ENCODE results near the gene IRS2.
"Not testable (repeated sequence)": the region's sequence is repeated elsewhere in the genome, so short reads cannot be mapped to it uniquely, and the experiment has no call there.

The IRS2 gene

GRCh38 chr13:109751477-109751876 is 34.9 kb downstream of the IRS2 start:
- no peak for DNase-seq (ENCODE audit: low read depth)

DNA sequence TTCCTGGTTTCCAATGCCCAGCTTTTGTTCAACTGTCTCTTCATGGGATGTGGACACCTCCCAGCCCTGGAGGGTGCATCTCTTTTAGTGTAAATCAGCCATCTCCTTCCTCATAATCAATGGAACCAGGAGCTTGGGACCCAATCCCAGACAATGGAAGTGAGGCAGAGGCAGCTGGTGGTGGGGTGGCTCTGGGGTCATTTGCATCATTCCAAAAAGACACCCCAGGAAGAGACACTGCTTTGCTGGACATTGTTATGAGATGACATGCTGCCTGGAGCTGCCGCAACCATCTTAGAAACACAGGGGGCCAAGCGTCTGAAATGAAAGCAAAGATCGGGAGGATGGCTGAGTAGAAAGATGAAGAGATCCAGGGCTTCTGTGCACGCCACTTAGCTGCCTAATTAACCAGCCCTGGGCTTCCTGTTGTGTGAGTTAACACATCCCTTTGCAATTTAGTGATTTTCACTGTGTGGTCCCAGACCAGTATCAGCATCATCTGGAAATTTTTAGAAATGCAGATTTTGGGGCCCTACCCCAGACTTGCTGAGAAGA is 36.1 kb downstream of the IRS2 start:
- DNase-seq (ENCODE audit: low read depth) = no peak

DNA sequence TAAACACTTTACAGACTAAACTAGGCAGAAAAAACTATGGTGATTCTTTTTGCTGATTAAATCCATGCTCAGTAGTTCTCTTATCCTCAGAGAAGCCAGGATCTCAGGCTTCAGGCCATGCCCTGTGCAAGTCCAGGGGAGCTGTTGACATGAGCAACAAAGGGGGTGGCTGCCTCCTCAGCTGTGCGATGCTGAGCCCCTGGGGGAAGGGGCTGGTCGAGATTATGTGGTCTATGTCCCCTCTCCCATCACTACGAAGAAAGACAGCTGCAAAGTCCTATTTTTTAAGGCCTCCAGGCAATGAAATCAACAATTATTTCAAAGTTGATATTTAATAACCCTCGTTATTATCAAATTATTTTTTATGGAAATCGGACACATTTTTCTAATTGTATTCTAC is 37.0 kb downstream of the IRS2 start:
- DNase-seq (ENCODE audit: low read depth) = no peak

DNA sequence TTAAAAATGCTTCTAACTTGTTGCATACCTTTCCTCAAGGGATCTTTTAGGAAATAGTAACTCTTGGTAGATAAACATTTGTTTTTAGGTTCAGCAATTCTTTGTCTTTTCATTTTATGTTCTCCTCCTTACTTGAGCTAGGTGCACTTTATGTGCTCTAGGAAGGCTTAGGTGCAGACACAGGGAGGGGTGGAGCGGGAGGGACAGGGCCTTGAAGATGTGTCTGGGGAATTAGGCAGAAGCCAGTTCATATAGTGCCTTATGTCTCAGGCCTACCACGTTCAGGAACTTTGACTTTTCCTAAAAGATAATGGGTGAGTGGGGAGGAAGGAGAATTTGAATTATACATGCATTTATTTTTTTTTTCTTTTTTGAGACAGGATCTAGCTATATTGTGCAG is 37.7 kb downstream of the IRS2 start:
- no peak for DNase-seq (ENCODE audit: low read depth)

DNA sequence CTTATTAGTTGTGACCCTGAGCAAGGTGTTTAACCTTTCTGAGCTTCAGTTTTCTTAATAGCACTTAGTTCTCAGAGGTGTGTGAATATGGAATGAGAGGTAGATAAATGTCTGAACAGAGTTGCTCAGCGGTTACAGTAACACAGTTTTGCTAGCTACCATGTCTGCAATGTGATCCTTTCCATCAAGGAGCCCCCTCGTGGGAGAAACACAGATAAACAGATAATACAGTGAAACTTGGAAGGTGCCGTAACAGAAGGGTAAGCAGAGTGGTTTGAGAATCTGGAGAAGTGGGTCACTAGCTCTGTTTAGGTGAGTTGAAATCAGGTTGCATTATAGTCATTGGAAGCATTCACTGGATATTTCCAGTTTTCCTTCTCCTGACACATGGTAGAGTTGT is 38.9 kb downstream of the IRS2 start:
- DNase-seq (ENCODE audit: low read depth) = no peak

DNA sequence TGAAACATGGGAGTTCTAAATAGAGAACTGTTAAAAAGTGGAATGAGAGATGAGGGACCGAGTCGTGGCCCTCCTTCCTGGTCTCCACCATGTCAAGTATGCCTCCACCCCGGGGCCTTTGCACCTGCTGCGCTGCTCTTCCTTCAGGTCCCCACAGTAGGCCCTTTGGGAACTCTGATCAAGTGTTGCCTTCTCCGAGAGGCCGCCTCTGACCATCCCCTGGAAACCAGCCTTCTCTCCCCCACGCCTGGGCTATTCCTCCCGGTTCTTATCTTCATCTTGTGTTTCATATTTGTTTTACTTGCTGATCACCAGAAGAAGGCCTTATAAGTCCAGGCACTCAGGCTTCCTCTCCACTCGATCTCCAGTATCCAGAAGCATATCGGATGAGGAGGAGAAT is 40.0 kb downstream of the IRS2 start:
- no peak for DNase-seq (ENCODE audit: low read depth)

DNA sequence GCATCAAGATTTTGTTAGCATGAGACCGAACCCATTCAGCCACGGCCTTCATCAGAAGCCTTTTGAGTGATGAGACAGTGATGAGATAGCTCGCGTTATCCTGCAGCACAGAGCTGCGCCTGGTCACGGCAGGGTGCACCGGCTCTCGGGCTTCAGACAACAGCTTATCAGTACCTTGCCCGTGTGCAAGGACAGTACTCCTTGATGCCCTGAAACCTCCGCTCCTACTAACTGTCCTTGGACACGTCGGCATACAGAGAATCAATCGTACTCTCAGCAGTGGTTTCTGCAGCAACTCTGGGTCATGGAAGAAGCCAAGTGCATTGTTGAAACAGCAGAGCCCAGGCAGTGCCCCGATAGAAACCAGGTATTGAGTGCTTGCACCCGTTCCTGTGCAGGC is 40.7 kb downstream of the IRS2 start:
- no peak for DNase-seq (ENCODE audit: low read depth)

DNA sequence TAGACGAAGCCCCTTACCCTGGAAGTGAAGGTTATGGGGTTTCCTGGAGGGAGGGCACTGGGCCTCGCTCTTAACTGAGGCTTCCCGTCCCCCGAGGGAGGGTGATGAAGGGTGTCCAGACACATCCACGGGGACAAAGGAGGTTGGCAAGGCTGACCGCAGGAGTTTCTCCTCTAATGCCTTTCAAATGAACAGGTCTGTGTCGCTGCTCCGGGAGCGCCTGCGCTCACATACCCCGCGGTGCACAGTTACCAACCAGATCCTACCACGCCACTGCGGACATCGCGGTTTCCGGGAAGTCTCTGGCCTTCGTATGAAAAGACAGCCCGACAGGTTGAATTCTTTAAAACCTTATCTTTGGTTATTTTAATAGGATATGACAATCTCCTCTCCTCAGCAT is 41.3 kb downstream of the IRS2 start:
- no peak for DNase-seq (ENCODE audit: low read depth)

GRCh38 chr13:109744512-109745051 is 41.8 kb downstream of the IRS2 start:
- DNase-seq (ENCODE audit: low read depth) = no peak

GRCh38 chr13:109743706-109744453 is 42.5 kb downstream of the IRS2 start:
- no peak for DNase-seq (ENCODE audit: low read depth)

DNA sequence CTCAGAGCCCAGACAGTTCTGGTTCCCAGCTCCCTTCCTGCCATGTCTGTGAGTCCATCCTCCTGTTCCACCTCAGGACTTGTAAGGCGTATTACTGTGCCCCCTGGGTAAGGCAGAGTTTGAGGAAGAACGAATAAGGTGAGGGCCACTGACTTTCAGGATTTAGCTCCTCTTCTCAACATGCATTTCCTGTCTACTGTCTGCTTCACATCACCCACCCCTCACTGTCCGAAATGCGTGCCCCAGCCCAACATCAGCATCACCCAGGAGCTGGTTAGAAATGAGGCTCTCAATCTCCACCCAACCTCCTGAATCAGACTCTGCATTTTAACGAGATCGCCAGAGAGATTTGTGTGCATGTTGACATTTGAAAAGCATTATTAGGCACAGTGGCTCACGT is 44.4 kb downstream of the IRS2 start:
- DNase-seq (ENCODE audit: low read depth) = no peak

DNA sequence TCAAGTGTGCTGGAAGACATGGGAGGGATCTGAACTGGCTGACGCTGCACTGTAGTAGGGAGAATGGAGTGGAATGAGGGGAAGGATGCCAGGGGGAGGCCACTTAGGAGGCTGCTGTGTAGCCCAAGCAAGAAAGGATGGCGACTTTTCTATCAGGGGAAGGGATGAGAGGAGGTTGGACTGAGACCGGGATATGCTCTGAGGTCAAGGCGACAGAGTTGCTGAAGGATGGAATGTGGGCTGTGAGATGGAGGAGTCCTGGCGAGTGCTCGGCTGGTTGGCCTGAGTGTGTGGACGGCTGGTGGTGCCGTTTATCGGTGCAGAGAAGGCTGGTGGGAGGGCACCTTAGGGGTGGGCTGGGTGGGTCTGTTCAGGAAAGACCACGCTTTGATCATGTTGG is 45.7 kb downstream of the IRS2 start:
- no peak for DNase-seq (ENCODE audit: low read depth)

GRCh38 chr13:109740121-109740520 is 46.3 kb downstream of the IRS2 start:
- no peak for DNase-seq (ENCODE audit: low read depth)

GRCh38 chr13:109738298-109738746 is 48.1 kb downstream of the IRS2 start:
- DNase-seq (ENCODE audit: low read depth) = no peak

GRCh38 chr13:109737606-109738005 is 48.8 kb downstream of the IRS2 start:
- no peak for DNase-seq (ENCODE audit: low read depth)

- no peak for DNase-seq (ENCODE audit: low read depth)
Measured at GRCh38 chr13:109737046-109737573, 49.3 kb downstream of the IRS2 start.

DNA sequence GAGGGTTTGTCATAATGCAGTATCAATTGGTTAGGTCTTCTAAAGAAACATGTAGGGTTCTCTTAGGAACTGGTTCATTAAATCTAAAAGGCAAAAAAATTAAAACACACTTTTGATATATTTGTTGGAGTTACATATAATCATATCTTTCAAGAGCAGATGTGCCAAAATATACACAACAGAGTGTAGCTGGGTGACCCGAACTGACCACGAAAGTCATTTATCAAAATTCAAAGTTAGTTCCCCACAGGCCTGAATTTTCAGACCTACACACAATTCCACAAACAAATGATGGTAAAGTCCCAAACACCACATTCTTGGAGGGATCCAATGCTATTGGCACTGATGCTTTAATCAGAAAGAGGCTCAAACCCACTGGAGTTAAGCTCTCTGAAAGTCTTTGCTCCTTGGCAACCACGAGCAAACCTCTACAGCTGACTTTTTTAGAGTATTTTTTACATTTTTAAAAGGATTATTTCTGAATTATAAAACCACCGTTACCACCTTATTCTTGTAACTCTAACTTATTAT is 50.9 kb downstream of the IRS2 start:
- DNase-seq (ENCODE audit: low read depth) = no peak

DNA sequence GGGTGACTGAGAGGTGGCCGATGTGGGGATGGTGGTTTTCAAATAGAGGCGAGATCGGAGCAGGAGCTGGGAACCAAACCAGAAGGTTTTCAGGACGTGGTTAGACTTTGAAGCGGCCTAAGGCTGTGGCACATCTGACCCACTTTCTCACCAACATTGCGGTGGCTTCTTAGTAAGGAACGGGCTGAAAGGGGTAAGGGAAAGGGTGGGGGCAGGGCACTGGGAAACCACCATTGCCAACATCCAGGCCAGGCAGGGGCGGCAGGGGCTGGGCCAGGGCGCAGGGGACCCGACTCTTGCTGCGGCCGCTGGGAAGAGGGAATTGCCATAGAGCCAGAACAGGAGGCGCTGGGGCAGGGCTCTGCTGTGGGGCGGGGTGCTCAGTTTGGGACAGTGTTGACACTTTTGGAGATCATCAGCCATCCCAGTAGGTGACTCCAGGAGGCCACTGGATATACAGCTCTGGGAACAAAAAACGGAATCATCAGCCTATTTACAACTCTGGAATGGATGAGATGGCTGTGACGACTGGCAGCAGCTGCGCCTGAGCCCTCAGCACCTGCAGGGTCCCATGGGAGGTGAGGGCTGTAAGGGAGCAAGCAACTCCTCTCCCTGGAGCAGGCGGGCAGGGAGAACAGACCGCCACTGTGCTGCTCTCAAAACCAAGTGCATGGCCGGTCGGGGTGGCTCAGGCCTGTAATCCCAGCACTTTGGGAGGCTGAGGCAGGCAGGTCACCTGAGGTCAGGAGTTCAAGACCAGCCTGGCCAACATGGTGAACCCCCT is 52.2 kb downstream of the IRS2 start:
- DNase-seq (ENCODE audit: low read depth) = no peak

DNA sequence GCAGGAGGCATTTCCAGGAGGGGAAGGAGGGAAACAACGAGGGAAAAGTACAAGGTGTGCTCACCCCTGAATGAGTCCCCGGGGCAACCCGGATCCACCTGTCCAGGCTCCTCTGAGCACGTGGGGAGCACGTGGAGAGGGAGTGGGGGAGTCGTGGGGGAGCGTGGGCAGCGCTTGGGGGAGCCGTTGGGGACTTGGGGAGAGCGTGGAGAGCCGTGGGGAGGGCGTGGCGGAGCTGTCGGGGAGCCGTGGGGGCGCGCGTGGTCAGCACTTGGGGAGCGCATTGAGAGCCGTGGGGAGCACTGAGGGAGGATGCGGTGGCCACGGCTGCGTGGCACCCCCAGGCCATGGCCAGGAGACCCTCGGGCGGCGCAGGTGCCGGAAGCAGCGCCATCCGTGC is 52.8 kb downstream of the IRS2 start:
- DNase-seq (ENCODE audit: low read depth) = no peak

DNA sequence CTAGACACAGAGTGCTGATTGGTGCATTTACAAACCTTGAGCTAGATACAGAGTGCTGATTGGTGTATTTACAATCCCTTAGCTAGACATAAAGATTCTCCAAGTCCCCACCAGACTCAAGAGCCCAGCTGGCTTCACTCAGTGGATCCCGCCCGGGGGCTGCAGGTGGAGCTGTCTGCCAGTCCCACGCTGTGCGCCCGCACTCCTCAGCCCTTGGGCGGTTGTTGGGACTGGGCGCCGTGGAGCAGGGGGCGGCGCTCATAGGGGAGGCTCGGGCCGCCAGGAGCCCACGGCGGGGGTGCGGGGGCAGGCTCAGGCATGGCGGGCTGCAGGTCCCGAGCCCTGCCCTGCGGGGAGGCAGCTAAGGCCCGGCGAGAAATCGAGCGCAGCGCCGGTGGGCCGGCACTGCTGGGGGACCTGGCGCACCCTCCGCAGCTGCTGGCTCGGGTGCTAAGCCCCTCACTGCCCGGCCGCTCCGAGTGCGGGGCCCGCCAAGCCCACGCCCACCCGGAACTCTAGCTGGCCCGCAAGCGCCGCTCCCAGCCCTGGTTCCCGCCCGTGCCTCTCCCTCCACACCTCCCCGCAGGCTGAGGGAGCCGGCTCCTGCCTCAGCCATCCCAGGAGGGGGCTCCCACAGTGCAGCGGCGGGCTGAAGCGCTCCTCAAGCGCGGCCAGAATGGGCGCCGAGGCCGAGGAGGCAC is 53.8 kb downstream of the IRS2 start:
- DNase-seq (ENCODE audit: low read depth) = not testable (repeated sequence)

DNA sequence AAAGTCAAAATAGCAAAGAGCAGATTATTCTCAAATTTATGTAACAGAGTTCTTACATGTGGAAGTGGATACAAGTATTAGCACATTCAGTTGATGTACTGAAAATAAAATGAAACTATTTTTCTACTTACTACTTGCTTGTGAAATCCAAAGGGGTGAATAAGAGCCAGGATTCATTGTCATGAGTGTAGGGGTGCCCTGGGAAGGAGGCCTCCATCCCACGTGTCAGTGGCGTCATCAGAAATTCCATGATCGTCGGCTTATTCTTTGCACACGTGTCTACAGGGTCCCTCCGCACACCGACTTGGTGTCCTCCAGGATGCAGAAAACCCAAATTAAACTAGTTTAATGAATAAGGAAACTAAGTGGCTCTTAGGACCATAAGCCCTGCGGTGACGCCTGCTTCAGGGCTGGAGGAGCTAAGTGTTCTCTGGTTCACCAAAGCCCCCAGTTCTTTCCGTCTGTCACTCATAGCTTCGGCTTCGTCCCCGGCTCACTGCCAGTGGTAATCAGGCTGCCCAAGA is 55.5 kb downstream of the IRS2 start:
- DNase-seq (ENCODE audit: low read depth) = no peak

All from GM04504 (cell line).